Measurements from ENCODE around the gene CMTM1.
"Not testable (repeated sequence)": the region's sequence is repeated elsewhere in the genome, so short reads cannot be mapped to it uniquely, and the experiment has no call there.

The CMTM1 gene

DNA sequence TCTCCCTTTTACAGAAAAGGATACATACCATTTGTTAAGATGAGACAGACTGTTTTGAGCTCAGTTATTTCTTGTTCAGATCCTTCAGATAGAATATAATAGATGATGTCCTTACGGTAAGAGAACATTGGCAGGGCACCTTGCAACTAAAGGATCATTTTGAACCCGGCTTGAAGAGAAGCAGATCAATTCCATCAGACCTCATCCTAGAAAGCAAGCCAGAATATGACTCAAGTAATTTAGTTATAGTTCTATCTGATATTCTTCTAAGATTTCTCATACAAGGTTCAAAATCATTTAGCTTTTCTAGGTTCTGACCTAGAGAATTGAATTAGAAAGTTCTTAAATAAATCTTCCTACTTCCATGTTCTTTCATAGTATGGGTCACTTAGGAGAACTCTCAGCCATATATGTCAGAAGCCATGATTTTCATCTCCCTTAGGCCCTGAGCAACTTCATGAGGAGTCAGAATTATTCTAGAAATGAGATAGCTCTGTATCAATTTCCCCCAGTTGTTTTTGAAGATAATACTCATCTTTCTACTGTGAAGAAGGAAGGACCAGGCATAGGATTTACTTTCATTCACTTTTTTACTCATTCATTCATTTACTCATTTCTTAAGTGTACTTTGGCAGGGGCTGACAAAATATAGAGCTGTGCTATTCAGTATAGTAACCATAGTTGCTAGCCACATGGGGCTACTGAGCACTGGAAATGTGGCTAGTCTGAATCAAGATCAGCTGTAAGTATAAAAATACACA, 2.5 kb upstream of the CMTM1 start:
- DNase-seq = no peak

DNA sequence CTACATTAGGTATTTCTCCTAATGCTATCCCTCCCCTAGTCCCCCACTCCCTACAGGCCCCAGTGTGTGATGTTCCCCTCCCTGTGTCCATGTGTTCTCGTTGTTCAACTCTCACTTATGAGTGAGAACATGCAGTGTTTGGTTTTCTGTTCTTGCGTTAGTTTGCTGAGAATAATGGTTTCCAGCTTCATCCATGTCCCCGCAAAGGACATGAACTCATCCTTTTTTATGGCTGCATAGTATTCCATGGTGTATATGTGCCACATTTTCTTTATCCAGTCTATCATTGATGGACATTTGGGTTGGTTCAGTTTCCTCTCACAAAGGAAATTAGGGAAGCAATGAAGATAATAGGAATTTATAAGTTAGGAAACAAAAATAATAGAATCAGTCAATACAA, 1.0 kb downstream of the CMTM1 start:
- DNase-seq = not testable (repeated sequence)

DNA sequence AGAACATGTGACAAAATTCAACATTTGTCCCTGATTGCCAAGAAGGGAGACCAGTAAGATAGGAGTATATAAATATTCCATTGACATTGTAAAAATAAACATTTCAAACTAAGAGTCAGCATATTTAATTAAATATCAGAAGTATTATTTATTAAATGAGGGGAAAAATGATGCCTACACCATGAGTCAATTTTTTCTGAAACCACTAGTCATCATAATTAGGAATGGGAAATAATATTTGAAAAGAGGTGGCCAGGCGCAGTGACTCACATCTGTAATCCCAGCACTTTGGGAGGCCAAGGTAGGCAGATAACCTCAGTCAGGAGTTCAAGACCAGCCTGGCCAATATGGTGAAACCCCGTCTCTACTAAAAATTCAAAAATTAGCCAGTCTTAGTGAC, 2.1 kb downstream of the CMTM1 start:
- DNase-seq = no peak

DNA sequence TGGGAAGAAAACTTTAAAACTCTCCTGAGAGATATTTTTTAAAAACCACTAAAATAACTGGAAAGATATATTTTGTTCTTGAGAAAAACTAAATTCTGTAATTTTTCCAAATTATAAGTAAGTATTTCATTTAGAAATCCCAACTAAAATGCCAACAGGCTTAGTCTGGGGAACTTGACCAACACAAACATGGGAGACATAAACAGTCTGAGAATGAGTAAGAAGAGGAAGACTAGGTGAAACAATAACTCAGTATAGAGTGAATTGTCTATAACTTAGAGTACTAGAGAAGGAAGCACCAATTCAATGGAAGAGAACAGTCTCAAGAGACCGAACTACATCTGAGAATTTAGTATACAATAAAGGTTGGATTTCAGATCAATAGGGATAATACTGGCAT, 2.9 kb downstream of the CMTM1 start:
- DNase-seq = no peak

DNA sequence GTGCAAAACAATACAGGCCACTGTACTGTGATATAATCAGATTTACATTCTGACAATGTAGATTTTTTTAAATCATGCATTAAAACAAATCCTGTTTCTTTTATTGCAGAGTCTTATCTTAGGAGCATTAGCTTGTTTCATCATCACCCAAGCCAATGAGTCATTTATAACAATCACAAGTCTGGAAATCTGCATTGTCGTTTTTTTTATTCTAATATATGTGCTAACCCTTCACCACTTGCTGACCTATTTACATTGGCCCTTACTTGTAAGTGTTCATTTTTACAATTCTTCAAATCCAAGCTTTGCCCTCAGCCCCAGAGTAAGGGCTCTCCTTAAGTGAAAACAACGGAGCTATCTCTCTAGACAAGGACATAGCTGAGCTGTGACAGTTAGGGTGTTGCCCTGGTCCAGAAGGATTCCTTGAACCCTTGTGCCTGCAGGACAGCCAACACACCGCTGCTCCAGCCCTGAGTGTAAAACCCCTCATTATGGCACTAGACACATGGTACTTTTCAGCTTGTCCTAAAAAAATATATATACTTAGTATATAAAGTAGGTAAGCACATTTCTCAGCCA, 3.7 kb downstream of the CMTM1 start:
- DNase-seq = no peak

DNA sequence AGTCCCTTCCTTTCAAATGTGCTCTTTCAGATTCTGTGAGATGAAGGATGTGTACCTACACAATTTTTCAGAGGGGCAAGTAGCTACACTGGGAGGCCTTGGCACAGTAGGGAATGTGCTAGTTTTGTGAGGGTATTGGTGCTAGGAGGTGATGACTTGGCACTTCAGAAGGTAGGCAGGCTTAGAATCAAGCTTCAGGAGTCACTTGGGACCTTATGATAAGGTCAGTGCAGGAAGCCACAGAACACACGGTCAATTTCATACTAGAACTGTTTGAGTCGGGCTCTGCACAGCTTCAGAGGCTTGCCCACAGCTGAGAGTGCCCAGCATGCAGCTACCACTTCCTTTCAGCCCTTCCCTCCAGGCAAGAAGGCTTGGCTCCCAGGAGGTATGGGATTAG, 6.1 kb downstream of the CMTM1 start:
- no peak for DNase-seq

DNA sequence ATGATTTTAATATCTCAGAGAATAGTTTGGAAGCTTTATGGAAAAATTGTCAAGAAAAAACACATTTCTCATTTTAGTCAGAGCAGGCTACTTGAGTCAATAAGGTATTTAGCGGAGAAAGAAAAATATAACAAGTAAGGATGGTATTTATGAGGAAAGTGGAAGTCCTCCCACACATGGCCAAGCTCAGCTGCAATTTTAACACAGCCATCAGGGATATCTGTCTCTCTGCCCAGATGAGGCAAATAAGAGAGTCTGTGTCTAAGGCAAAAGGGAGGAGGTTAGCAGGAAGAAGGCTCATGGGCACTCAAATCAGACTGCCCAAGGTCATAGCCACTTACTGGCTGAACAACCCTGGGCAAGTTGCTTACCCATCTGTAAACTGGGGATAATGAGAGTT, 7.8 kb downstream of the CMTM1 start:
- DNase-seq = no peak

DNA sequence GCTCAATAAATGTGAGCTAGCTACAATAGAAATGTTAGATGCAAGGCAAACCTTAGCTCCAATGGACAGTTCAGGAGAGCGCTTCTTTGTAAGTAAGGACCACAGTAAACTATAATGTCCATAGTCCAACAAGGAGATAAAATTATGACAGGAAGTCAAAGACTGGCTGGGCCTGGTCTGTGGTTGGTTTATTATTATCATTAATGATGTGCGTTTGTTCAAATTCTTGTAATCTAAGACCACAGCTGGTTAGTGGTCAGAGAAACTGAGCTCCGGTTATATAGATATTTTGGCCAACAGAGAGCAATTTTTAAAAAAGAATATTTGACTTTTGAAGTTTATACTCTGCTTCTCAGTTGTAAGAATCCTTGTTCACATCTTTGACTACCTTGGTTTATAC, 8.3 kb downstream of the CMTM1 start:
- DNase-seq = no peak

DNA sequence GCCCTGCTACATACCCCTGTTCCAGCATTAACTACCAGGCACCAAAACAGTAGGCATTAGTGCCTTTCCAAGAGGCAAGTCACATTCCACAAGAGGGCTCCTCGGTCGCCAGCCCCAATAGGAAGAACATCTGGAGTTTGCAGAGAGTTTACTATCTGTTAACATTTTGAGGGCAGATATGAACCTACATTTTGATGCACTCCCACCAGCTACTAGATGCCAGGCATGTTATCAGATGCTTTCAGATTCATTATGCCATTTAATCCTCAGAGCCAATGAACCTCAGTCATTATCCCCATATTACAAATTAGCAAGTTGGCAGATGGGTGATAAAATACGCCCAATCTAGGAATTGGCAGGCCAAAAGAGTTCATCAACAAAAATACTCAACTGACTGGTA, 8.8 kb downstream of the CMTM1 start:
- DNase-seq = no peak

DNA sequence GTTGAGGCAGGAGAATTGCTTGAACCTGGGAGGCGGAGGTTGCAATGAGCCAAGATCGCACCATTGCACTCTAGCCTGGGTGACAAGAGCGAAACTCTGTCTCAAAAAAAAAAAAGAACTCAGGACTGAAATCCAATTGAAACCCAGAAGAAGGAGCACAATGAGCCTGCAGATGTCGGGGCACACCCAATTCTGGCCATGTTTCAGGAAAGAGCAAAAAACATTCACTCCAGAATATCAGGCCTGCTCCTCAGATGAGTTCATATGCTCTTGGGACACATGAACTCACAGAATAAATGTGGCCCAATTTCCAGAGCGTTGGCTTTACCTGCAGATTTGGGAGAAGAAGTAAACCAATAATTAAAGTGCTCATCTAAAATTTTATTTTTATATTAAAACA, 10.1 kb downstream of the CMTM1 start:
- no peak for DNase-seq

DNA sequence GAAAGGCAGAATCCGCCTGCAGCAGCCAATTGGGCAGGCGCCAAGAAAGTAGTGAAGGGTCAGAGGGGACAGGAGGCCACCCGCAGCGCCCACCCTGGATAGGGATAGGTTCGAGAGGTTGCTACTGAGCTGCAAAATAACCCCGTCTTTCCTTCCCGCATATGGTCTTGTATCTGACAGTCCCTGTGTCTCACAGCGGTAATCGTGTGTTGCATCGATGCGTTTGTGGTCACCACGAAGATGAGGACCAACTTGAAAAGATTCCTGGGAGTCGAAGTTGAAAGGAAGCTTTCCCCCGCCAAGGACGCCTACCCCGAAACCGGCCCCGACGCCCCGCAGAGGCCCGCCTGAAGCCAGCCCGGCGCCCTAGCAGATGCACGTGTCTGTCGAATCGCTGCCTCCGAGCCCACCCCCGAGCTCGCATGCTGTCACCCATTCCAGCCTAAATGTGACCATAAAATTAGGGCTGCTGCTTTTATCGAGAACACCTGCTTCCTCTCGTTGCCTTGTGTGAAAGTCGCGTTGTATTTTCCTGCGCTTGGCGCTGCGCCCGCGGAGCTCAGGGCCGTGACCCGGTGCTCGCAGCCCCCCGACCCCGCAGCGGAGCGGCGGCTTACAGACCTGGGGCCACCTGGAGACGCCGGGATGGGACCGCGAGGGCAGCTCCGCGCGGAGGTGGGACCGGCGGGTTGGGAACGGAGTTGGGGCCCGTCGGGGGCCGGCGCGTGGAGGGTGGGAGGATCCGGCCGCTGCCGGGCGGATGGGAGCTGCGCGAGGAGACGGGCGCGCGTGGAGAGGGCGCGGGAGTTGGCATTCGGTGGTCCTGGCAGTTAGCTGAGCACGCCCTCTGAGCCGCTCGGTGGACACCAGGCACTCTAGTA, 12.7 kb downstream of the CMTM1 start, which contains the start of gene CMTM2:
CMTM2 (plus strand) TSS at position 813 of the 881 bp plus-strand sequence. CDS start 145 bp downstream, outside the sequence.
- no peak for DNase-seq

DNA sequence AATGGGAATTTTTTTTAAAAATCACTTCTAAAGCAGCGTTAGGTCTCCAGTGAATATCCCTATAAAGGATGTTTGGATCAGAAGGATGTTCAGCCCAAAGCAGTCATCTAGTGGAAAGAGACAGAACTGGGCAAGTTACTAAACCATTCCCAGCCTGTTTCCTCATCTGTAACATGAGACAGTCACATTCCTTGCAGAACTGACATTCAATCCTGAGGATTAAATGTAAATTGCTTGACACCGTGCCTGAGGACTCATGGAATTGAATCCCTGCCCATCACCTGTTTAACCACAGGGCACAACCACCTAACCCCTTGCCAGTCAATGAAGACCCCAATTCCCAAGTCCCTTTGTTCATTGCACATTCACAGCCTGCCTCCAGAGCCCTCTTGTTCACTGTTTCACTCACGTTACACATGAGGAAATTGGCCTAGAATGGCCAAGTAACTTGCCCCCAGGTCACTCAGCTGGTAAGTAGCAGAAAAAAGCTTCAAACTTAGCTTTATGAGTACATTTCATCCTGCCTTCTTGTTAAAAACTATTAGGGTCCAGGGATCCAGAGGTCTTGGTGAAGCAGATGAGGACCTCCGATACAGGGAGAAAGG, 14.5 kb downstream of the CMTM1 start:
- no peak for DNase-seq

DNA sequence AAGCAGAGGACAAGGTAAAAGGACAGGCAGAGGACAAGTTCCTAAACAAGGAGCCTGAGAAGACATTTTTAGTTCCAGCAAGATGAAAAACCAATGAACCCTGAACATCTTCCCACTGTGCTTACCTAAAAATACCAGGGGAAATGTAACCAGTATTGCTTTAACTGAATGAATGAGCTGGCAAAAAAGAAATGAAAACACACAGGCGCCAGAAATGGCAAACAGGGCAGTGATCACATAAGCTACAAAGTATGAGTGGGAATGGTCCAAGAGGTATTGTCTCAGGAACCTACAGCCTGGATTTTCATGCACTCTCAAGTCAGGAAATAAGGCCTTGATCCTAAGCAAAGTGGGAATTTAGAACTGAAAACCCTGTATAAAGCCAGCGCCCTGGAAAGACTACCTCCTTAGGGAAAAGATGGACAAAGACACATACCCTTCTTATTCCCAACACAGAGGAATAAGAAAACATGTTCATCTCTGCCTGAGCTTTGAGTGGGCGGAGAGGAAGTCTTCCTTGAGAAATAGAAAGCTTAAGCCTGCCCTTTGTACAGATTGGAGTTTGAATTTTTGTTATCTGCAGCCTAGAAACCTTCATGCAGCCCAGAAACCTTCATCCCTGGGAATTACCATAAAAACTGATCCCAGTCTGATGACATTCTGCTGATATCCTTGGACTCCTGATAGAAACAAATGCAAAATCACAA, 15.2 kb downstream of the CMTM1 start:
- no peak for DNase-seq

DNA sequence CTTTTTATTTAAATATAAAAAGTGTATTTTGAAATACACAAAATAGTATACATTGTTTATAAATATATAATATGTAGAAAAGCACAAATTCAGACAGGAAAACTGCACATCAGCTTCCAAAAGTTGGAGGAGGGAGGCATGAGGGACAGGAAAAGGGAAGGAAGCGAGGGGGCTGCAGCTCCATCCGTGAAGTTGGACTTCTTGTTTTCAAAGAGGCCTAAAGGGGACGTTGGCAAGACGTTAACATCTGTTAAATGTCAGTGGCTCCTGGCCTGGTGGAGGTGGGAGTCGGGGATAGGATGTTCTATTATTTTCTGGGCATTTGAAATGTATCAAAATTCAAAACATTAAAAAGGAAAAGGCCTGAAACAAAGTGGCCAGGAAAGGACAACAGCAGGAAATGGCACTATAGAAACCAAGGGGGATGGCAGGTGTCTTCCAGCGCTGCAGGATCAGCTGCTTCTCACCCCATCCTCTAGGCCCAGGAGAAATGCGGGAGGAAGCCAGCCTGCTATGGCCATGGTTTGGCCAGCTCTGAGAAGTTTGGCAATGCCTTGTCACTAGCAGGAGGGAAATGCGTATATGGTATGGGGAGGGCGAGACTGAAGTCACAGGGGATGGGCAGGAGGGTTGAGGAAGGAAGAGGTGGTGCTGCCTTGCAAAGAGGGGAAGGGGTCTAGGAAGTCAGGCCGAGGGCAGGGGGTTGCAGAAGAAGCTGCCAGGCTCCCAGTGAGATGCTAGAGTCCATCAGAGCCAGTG, 19.4 kb downstream of the CMTM1 start:
- DNase-seq = no peak

DNA sequence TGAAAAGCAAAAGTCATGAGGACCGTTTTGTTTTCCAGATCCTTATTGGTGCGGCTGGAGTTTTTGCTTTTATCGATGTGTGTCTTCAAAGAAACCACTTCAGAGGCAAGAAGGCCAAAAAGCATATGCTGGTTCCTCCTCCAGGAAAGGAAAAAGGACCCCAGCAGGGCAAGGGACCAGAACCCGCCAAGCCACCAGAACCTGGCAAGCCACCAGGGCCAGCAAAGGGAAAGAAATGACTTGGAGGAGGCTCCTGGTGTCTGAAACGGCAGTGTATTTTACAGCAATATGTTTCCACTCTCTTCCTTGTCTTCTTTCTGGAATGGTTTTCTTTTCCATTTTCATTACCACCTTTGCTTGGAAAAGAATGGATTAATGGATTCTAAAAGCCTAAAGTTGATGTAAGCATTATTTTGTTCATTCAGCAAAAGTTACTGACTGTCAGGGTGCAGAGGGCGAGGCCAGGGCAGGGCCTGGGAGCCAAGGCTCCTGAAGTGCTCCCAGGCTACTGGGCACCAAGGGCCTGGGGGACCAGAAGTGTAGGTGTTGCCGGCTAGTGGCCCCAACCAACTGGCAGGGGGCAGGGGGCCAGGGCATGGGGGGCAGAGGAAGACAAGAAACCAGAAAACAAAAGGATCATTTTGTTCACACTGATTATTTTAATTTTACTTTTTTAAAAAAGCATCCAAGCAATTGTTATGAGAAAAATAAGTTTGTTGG, 21.8 kb downstream of the CMTM1 start:
- DNase-seq = no peak

DNA sequence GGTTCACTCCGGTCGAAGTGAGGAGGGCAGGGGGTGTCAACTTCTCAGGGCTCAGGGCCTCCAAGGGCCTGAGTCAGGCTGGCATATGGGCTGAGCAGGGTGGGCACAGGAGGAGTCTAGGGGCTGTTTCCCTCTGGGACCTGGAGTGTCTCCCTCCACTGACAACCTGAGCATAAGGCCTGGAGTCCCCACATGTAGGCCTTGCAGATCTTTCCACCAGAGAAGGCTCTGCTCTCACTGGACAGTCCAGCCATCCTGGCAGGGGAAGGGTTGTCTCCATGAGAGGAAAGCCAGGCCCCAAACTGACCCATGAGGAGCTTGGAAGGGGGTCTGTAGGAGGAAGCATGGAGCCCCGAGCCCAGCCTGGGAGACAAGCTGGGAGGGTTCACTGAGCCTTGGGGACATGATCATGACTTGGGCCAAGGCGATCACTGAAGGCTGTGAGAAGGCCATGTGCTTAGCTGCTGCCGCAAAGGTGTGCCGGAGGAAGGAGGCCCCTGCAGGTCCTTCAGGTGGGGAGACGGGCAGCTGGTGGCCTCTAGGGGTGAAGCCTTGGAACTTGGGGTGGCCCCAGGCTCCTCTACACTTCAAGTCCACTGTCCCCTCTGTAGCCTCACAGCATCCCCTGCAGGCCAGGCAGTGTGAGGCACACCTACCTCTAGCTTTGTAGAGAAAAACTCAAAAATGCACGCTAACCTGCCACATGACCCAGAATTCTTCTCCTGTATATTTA, 22.9 kb downstream of the CMTM1 start:
- DNase-seq = no peak

DNA sequence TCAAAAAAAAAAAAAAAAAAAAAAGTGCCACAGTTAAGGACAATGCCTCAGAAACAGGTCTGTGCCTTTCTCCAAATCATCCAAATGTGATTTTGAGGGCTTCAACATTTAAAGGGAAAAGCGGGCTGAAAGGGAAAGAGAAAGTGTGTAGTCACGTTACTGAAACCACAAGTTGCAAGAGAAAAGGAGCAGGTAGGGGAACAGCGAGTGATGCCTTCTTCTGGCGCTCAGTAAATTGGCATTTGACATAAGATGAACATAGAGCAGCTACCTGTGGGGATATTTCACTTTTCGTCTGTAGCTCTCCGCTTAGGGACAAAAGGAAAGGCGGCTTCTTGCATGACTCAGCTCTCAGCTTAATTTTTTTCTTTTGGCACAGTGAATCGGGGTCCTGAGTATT, 24.1 kb downstream of the CMTM1 start:
- no peak for DNase-seq

DNA sequence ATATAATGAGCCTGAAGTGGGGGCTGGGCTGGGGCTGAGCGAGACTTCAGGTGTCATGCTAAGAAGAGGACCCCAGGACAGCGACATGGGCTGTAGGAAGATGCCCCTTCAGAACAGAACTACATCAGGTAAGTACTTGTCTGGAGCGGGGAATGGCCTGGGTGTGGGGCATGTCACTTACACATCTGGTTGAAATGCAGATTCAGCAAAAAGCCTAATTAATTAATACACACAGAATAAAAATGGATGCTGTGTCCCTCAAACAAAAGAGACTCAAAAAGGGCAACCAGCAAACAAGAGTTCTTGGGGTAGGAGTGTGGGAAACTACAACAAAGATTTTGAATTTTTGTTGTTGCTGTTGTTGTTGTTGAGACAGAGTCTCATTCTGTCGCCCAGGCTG, 24.8 kb downstream of the CMTM1 start:
- no peak for DNase-seq

DNA sequence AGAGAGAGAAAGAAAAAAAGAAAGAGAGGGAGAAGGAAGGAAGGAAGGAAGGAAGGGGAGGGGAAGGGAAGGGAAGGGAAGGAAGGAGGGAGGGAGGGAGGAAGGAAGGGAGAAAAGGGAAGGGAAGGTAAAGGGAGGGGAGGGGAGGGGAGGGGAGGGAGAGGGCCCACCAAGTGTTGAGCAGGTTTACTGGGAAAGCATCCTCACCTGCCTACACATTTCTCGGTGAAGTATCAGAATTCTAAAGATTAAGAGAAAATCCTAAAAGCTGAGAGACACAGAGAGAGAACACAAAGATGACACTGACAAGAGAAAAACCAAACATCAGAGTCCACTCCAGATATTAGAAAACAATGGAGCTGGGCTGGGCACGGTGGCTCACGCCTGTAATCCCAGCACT, 26.0 kb downstream of the CMTM1 start:
- no peak for DNase-seq

DNA sequence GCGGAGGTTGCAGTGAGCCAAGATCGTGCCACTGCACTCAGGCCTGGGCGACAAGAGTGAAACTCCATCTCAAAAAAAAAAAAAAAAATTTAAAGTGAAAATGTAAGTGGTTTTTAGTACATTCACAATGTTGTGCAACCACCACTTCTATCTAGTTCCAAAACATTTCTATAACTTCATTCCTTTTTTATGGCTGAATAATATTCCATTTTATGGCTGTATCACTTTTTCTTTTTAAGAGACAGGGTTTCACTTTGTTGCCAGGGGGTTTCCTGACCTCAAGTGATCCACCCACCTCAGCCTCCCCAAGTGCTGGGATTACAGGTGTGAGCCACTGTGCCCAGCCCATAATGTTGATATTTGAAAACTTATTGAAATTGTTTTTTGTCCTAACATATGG, 26.6 kb downstream of the CMTM1 start:
- no peak for DNase-seq

DNA sequence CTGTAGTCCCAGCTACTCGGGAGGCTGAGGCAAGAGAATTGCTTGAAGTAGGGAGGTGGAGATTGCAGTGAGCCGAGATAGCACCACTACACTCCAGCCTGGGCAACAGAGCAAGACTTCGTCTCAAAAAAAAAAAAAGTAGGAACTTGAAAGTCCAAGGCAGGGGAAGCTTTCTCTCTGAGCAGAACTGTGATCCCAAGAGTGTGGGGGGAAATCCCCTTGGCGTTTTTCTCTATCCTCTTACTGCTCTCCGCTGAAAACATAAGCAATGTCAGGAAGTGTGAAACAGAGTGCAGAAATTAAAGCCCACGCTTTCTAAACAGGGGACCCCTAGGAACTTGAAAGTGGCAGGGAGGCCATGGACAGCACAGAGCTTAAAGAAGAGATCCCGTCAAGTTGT, 28.5 kb downstream of the CMTM1 start:
- no peak for DNase-seq

All from NCI-H1105 treated with DMSO at 0.1 percent for 48 hours (cell line).